OCI-LY7 (cell line): ENCODE measurements around the gene MYBBP1A. TPM values are rescaled to one million over a fixed set of nuclear protein-coding genes. Genes with fewer than 3 reads are reported as not detected.

Source experiments
- BruUV-seq: library from RNA; stranded (reverse); fragments of 400-500 nt; replicated peaks from 2 replicates; lab custom pipeline; 2021; lab: Mats Ljungman, UMichigan
- CTCF ChIA-PET: fragments of 300-600 bp; sonication (Branson Sonifier 250); formaldehyde crosslinking; loops from one replicate; lab custom pipeline; 2022; ENCODE audit warnings: antibody characterized with exemption; ENCODE audit not compliant: unreplicated experiment; lab: Charles Lee
- POLR2A ChIA-PET: fragments of 300-600 bp; sonication (Branson Sonifier 250); formaldehyde crosslinking; loops from one replicate; lab custom pipeline; 2022; ENCODE audit warnings: antibody characterized with exemption; lab: Charles Lee
- DNase-seq: peaks from one replicate; pipeline ENCODE4 v3.0.0-alpha.2; 2015; ENCODE audit warnings: low spot score
- H2AFZ ChIP-seq: fragments of 200-600 bp; sonication (generic), shearing (Covaris generic); 2 replicates; pipeline ENCODE4 v1.6.1; 2014; ENCODE audit warnings: mild to moderate bottlenecking, antibody characterized with exemption, low read length, moderate library complexity
- H3K27ac ChIP-seq: fragments of 200-600 bp; sonication (generic); 2 replicates; pipeline ENCODE4 v1.5.1; 2014; ENCODE audit warnings: mixed run types, low read depth, mild to moderate bottlenecking, moderate library complexity, low read length, inconsistent platforms; ENCODE audit not compliant: poor library complexity, severe bottlenecking
- H3K36me3 ChIP-seq: fragments of 200-600 bp; sonication (generic); 2 replicates; pipeline ENCODE4 v1.6.1; 2014; ENCODE audit warnings: mild to moderate bottlenecking, antibody characterized with exemption, low read length, moderate library complexity, mixed read lengths; ENCODE audit not compliant: insufficient read depth
- H3K4me1 ChIP-seq: fragments of 200-600 bp; sonication (generic); 2 replicates; pipeline ENCODE4 v1.5.1; 2014; ENCODE audit warnings: mild to moderate bottlenecking, low read length; ENCODE audit not compliant: insufficient read depth, poor library complexity, severe bottlenecking
- H3K4me2 ChIP-seq: fragments of 200-600 bp; sonication (generic); 2 replicates; pipeline ENCODE4 v1.6.1; 2014; ENCODE audit warnings: mild to moderate bottlenecking, low read length
- H3K4me3 ChIP-seq: fragments of 200-600 bp; sonication (generic); 2 replicates; pipeline ENCODE4 v1.5.1; 2014; ENCODE audit warnings: mild to moderate bottlenecking, low read depth, low read length; ENCODE audit not compliant: poor library complexity, severe bottlenecking
- H3K79me2 ChIP-seq: fragments of 200-600 bp; sonication (generic); 2 replicates; pipeline ENCODE4 v1.6.1; 2016; ENCODE audit warnings: low read depth, mild to moderate bottlenecking, low read length, moderate library complexity, mixed read lengths; ENCODE audit not compliant: insufficient read depth
- H3K9me2 ChIP-seq: fragments of 200-600 bp; sonication (generic); 2 replicates; pipeline ENCODE4 v1.6.1; 2016; ENCODE audit warnings: mild to moderate bottlenecking, low read length, mixed read lengths; ENCODE audit not compliant: insufficient read depth
- H3K9me3 ChIP-seq: fragments of 200-600 bp; sonication (generic); 2 replicates; pipeline ENCODE4 v1.6.1; 2014; ENCODE audit warnings: mild to moderate bottlenecking, mixed run types, low read length, mixed read lengths
- H4K20me1 ChIP-seq: fragments of 200-600 bp; sonication (generic); 2 replicates; pipeline ENCODE4 v1.6.1; 2014; ENCODE audit warnings: mild to moderate bottlenecking, antibody characterized with exemption, low read length, moderate library complexity, mixed read lengths; ENCODE audit not compliant: insufficient read depth
- EZH2phosphoT487 ChIP-seq: fragments of 200-600 bp; sonication (generic); IDR thresholded peaks from 2 replicates; pipeline ENCODE4 v1.6.1; 2018; ENCODE audit warnings: low read depth, borderline replicate concordance, mild to moderate bottlenecking, mixed run types, antibody characterized with exemption, low read length, moderate library complexity, mixed read lengths
- intact Hi-C: fragments of 100-400 bp; cut with micrococcal nuclease; formaldehyde crosslinking; loops from one replicate; pipeline ENCODE4 v1.10.0; 2022; ENCODE audit not compliant: unreplicated experiment
- total RNA-seq, 2 experiments: library from RNA; depleted of rRNA in 1 of 2; stranded (reverse); fragments of >200 nt in 1 of 2; shearing (Covaris generic) in 1 of 2; gene quantifications; 2 replicates each; pipeline ENCODE4 v1.2.3, GENCODE V29; 2014 to 2022
- TF ChIP-seq, protein P1 (sequence below): fragments of 200-600 bp; sonication (generic); conservative IDR thresholded peaks from 2 replicates; pipeline ENCODE4 v1.5.1; 2014; ENCODE audit warnings: mild to moderate bottlenecking, antibody characterized with exemption, low read length, moderate library complexity, mixed read lengths

Gene MYBBP1A
- total RNA-seq, 2 experiments from 2014 or later, result 131 to 142 TPM

DNA sequence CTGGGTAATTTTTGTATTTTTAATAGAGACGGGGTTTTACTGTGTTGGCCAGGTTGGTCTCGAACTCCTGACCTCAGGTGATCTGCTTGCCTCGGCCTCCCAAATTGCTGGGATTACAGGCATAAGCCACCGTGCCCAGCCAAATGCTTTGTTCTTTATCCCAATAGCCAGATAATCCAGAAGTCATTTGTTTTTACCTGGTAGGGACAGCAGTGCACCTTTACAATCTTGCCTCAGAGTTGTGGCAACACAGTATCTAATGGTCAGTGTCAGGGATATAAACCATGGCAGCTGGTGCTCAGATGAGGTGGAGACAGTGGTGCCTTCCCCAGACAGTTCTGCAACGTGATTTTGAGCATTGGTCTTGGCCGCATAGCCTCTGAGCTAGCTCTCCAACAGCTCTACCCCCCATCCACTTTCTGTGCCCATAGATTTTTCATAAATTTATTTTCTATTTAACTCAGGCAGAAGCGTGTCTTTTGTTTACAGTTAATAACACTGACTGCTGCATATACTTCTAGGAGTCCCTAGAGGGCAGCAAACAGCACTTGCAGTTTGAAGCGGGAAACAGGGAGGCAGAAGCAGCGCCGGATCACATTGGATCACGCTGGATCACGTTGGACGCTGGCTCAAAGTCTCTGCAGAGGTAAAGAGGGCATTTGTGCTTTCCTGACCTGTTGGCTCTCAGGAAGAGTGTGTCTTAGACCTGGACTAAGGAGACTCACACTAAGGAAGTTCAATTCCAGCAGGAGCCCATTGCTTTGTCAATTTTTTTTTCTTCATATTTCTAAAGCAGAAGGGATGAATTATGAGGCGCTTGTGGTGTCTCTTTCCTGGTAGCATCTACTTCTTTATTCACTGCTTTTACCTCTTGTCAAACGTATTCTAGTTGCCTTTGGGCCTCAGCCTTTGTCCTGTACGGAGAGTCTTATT lies 10.3 kb upstream of the MYBBP1A start:
- intact Hi-C loops, result loop anchor here (1.0 to 10.0 kb wide), 6 partner anchors 61 to 337 kb away; partner anchors contain the start of genes CHRNE and PELP1
- Histone ChIP-seq H3K9me3 (no peaks in the 10 kb centered on the region), H3K36me3 (no peaks in the 10 kb centered on the region), H3K79me2 (no peaks in the 10 kb centered on the region), H3K4me2 (peak overlapping the region; percentile 71), H3K4me3 (peak overlapping the region; percentile 42), H2AFZ (peak overlapping the region; percentile 99), H4K20me1 (no peaks in the 10 kb centered on the region), H3K9me2 (no peaks in the 10 kb centered on the region), H3K27ac (no peak overlapping the region), H3K4me1 (peaks cover 32% of the 10 kb centered on the region)
- POLR2A ChIA-PET, result no interaction called here
- TF ChIP-seq, protein P1, sequence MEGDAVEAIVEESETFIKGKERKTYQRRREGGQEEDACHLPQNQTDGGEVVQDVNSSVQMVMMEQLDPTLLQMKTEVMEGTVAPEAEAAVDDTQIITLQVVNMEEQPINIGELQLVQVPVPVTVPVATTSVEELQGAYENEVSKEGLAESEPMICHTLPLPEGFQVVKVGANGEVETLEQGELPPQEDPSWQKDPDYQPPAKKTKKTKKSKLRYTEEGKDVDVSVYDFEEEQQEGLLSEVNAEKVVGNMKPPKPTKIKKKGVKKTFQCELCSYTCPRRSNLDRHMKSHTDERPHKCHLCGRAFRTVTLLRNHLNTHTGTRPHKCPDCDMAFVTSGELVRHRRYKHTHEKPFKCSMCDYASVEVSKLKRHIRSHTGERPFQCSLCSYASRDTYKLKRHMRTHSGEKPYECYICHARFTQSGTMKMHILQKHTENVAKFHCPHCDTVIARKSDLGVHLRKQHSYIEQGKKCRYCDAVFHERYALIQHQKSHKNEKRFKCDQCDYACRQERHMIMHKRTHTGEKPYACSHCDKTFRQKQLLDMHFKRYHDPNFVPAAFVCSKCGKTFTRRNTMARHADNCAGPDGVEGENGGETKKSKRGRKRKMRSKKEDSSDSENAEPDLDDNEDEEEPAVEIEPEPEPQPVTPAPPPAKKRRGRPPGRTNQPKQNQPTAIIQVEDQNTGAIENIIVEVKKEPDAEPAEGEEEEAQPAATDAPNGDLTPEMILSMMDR, result peak; percentile 98
- TF ChIP-seq EZH2phosphoT487, result no peak
- peak; percentile 88 for DNase-seq
- BruUV-seq, result no TSS peak
- CTCF ChIA-PET, result interaction anchor here (0.6 kb wide), 1 partner anchor 8 kb away, joined by 3 read pairs; no protein-coding TSS in a partner anchor

- Histone ChIP-seq H3K27ac (peak overlapping the region; percentile 20), H3K4me2 (peak overlapping the region; percentile 61), H4K20me1 (no peaks in the 10 kb centered on the region), H3K79me2 (no peaks in the 10 kb centered on the region), H3K36me3 (no peaks in the 10 kb centered on the region), H2AFZ (peak overlapping the region; percentile 70; the same call in 1 of the 2 replicates), H3K4me3 (peak overlapping the region; percentile 28), H3K9me3 (no peaks in the 10 kb centered on the region), H3K4me1 (peaks cover 29% of the 10 kb centered on the region), H3K9me2 (no peaks in the 10 kb centered on the region)
- DNase-seq, result peak; percentile 32
- BruUV-seq, result no TSS peak
- ChIA-PET CTCF (interaction anchor here (0.6 to 1.3 kb wide), 3 partner anchors 141 to 245 kb away, joined by 3 to 4 read pairs (median 4); partner anchors contain the start of gene ARRB2), POLR2A (interaction anchor here (0.5 to 0.7 kb wide), 5 partner anchors 87 to 790 kb away, joined by 3 read pairs; no protein-coding TSS in a partner anchor)
- TF ChIP-seq, protein P1, result no peak
- TF ChIP-seq EZH2phosphoT487, result no peak
- intact Hi-C loops, result loop anchor here (10.0 kb wide), 1 partner anchor 143 kb away; the partner anchor contains the start of gene PELP1
Measured at GRCh38 chr17:4562015-4562969, 7.1 kb upstream of the MYBBP1A start.
